HepG2 (cell line): ENCODE measurements around the gene PPP2R2B. TPM values are rescaled to one million over a fixed set of nuclear protein-coding genes. Genes with fewer than 3 reads are reported as not detected.

Source experiments
- MED8 ChIP-seq: sonication (generic); formaldehyde crosslinking; IDR thresholded peaks from 2 replicates; pipeline ENCODE4 v1.8.1; 2023; ENCODE audit warnings: mild to moderate bottlenecking, missing genetic modification reagents; ENCODE audit not compliant: insufficient replicate concordance
- ZHX1 ChIP-seq: sonication (generic); formaldehyde crosslinking; IDR thresholded peaks from 2 replicates; pipeline ENCODE4 v1.8.1; 2022; ENCODE audit warnings: low read depth, mild to moderate bottlenecking, missing genetic modification reagents
- ZNF407 ChIP-seq: sonication (generic); formaldehyde crosslinking; IDR thresholded peaks from one replicate; pipeline ENCODE4 v1.5.1; 2020; ENCODE audit warnings: mild to moderate bottlenecking, missing genetic modification reagents; ENCODE audit errors: not compliant biosample characterization
- ZNF766 ChIP-seq: sonication (generic); formaldehyde crosslinking; IDR thresholded peaks from 2 replicates; pipeline ENCODE4 v1.5.0; 2020; ENCODE audit warnings: missing genetic modification reagents, borderline replicate concordance
- ZNF788 ChIP-seq: sonication (generic); formaldehyde crosslinking; IDR thresholded peaks from 2 replicates; pipeline ENCODE4 v1.5.0; 2020; ENCODE audit warnings: mild to moderate bottlenecking, missing genetic modification reagents, borderline replicate concordance
- polyA plus RNA-seq, 8 experiments: library from polyadenylated mRNA; depleted of rRNA in 3 of 8; stranded (reverse) in 7 of 8; unstranded in 1 of 8; fragments of >200 nt; fragmentation: Illumina TruSeq in 4 of 8; extraction: Trizol in 4 of 8; gene quantifications; 2 replicates each; pipeline versions ENCODE4 v1.2.1 to v1.2.3, GENCODE V29; 2011 to 2016; ENCODE audit warnings: low read depth in 4 of 8, missing spikeins in 1 of 8, mixed read lengths in 1 of 8; ENCODE audit not compliant: insufficient read depth in 1 of 8
- total RNA-seq, 5 experiments: library from RNA; depleted of rRNA; stranded (reverse); fragments of >200 nt; fragmentation: Illumina TruSeq; extraction: Trizol; gene quantifications; 2 replicates each; pipeline ENCODE4 v1.2.3, GENCODE V29; 2016; ENCODE audit warnings: low read depth in 1 of 5
- TF ChIP-seq, protein P1 (sequence below): sonication (generic); formaldehyde crosslinking; IDR thresholded peaks from 2 replicates; pipeline ENCODE4 v1.4.0; 2020; ENCODE audit warnings: mild to moderate bottlenecking, low read depth, missing genetic modification reagents

The PPP2R2B gene
- total and polyA plus RNA-seq, 2 of the 13 experiments (the other 11 are each of a cell fraction or from before 2014, with no cell fraction given) = not detected

DNA sequence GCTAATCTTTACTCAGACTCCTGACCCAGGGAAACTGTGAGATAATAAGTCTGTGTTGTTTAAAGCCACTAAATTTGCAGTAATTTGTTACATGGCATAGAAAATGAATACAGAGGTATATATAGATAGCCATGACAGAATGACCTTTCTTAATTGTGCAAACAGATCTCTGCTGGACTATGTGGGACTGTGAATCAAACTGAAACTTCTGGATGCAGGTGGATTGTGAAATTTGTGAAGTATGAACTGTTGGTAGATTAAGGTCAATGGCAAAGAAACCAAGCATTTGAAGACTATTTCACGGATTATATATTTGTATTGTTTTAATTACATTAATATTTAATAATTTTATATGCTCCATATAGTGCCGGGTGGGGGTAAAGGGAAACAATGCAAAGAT, 310.4 kb downstream of the PPP2R2B start (continued):
- TF ChIP-seq ZNF407 (CRISPR knock-in tag) (no peak), MED8 (CRISPR knock-in tag) (no peak), ZNF788 (CRISPR knock-in tag) (no peak), ZHX1 (CRISPR knock-in tag) (no peak), ZNF766 (CRISPR knock-in tag) (no peak)
- TF ChIP-seq, protein P1, sequence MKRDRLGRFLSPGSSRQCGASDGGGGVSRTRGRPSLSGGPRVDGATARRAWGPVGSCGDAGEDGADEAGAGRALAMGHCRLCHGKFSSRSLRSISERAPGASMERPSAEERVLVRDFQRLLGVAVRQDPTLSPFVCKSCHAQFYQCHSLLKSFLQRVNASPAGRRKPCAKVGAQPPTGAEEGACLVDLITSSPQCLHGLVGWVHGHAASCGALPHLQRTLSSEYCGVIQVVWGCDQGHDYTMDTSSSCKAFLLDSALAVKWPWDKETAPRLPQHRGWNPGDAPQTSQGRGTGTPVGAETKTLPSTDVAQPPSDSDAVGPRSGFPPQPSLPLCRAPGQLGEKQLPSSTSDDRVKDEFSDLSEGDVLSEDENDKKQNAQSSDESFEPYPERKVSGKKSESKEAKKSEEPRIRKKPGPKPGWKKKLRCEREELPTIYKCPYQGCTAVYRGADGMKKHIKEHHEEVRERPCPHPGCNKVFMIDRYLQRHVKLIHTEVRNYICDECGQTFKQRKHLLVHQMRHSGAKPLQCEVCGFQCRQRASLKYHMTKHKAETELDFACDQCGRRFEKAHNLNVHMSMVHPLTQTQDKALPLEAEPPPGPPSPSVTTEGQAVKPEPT (CRISPR knock-in tag) = no peak
- TF ChIP-seq, all 625 proteins: peak for 0
